ENCODE measurements around the gene HHEX.

The HHEX gene

DNA sequence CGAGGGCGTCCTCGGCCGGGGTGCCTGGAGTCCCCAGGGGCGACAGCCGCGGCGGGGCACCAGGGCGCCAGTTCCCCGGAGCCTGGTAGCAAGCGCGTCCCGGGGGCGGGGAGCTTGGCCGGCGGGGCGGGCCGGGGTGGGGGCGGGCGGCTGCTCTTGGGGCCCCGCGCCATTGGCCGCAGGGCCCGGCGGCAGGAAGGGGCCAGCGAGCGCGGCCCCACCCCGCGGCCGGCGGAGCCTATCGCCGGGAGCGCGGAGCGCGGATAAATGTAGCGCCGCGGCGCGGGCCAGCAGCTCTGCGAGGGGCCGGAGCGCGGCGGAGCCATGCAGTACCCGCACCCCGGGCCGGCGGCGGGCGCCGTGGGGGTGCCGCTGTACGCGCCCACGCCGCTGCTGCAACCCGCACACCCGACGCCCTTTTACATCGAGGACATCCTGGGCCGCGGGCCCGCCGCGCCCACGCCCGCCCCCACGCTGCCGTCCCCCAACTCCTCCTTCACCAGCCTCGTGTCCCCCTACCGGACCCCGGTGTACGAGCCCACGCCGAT, at the start of gene HHEX:
Gene HHEX (plus strand): TSS at position 293 of the 548 bp plus-strand sequence. CDS start 32 bp downstream, at position 325.
- peak; percentile 64; the same call in 1 of the 2 replicates for TF ChIP-seq TAF1 (IDR thresholded peaks at IDR 0.05; ENCODE audit: low read depth)
- TF ChIP-seq, protein P1, sequence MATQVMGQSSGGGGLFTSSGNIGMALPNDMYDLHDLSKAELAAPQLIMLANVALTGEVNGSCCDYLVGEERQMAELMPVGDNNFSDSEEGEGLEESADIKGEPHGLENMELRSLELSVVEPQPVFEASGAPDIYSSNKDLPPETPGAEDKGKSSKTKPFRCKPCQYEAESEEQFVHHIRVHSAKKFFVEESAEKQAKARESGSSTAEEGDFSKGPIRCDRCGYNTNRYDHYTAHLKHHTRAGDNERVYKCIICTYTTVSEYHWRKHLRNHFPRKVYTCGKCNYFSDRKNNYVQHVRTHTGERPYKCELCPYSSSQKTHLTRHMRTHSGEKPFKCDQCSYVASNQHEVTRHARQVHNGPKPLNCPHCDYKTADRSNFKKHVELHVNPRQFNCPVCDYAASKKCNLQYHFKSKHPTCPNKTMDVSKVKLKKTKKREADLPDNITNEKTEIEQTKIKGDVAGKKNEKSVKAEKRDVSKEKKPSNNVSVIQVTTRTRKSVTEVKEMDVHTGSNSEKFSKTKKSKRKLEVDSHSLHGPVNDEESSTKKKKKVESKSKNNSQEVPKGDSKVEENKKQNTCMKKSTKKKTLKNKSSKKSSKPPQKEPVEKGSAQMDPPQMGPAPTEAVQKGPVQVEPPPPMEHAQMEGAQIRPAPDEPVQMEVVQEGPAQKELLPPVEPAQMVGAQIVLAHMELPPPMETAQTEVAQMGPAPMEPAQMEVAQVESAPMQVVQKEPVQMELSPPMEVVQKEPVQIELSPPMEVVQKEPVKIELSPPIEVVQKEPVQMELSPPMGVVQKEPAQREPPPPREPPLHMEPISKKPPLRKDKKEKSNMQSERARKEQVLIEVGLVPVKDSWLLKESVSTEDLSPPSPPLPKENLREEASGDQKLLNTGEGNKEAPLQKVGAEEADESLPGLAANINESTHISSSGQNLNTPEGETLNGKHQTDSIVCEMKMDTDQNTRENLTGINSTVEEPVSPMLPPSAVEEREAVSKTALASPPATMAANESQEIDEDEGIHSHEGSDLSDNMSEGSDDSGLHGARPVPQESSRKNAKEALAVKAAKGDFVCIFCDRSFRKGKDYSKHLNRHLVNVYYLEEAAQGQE (IDR thresholded peaks at IDR 0.05; ENCODE audit: low read depth) = no peak
- peak; percentile 32; the same call in 1 of the 2 replicates for TF ChIP-seq TCF12 (IDR thresholded peaks at IDR 0.05; ENCODE audit: low read depth)
- TF ChIP-seq RAD21 (IDR thresholded peaks at IDR 0.05; ENCODE audit: low read depth) = no peak
- peak; percentile 77 for TF ChIP-seq EGR1 (IDR thresholded peaks at IDR 0.05)
- no peak for TF ChIP-seq NFIC (IDR thresholded peaks at IDR 0.05)
- TF ChIP-seq ZBTB7A (IDR thresholded peaks at IDR 0.05; ENCODE audit: low read depth) = no peak
- TF ChIP-seq YY1 (IDR thresholded peaks at IDR 0.05; ENCODE audit: low read depth) = peak; percentile 63; the same call in 1 of the 2 replicates
- no peak for TF ChIP-seq FOXM1 (IDR thresholded peaks at IDR 0.05; ENCODE audit: borderline replicate concordance, low read depth)
- no peak for TF ChIP-seq CEBPB (IDR thresholded peaks at IDR 0.05)
- TF ChIP-seq MAX (IDR thresholded peaks at IDR 0.05) = no peak

DNA sequence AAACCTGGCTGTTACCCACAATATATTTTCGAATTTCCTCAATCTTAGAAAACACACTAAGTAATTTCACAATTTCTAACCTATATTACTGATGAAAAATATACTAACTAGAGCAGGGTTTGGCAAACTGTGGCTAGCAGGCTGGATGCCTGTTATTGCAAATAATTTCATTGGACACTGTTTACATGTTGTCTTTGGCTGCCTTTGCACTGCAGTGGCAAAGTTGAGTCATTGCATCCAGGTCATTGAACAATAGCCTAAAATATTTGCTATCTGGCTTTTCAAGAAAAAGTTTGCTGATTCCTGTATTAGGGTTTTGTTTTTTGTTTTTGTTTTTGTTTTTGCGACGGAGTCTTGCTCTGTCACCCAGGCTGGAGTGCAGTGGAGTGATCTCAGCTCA, 49.6 kb upstream of the HHEX start:
- TF ChIP-seq EGR1 (IDR thresholded peaks at IDR 0.05) (no peak), NFIC (IDR thresholded peaks at IDR 0.05) (peak; percentile 28; the same call in 1 of the 2 replicates), EP300 (IDR thresholded peaks at IDR 0.05; ENCODE audit: borderline replicate concordance) (0 out of 2 replicates have a peak, but pooled peaks have one; percentile 11), CREB1 (IDR thresholded peaks at IDR 0.05; ENCODE audit: low read depth) (no peak)

GRCh38 chr10:92641492-92641891, 48.3 kb upstream of the HHEX start:
- no peak for TF ChIP-seq MAX (IDR thresholded peaks at IDR 0.05)

DNA sequence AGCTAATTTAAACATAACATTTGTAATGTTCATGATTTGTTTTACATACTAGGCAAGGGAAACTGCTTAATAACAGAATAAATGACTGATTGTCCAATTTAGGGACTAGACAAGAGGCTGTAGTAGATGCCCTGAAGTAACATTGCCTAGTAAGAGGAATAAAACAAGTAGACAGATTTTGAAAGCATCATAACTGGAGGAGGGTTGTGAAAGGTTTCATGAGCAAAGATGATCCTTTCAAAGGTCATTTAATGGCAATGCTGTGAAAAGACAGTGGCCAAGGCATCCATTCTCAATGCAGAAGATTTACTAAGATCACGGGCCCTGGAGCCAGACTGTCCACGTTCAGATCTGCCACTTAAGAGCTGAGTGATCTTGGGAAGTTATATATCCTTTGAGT, 44.8 kb upstream of the HHEX start:
- TF ChIP-seq MAX (IDR thresholded peaks at IDR 0.05) (no peak), TEAD4 (IDR thresholded peaks at IDR 0.05) (no peak), FOXM1 (IDR thresholded peaks at IDR 0.05; ENCODE audit: borderline replicate concordance, low read depth) (no peak), CEBPB (IDR thresholded peaks at IDR 0.05) (no peak), NFIC (IDR thresholded peaks at IDR 0.05) (no peak)
- TF ChIP-seq, protein P2, sequence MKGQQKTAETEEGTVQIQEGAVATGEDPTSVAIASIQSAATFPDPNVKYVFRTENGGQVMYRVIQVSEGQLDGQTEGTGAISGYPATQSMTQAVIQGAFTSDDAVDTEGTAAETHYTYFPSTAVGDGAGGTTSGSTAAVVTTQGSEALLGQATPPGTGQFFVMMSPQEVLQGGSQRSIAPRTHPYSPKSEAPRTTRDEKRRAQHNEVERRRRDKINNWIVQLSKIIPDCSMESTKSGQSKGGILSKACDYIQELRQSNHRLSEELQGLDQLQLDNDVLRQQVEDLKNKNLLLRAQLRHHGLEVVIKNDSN (IDR thresholded peaks at IDR 0.05) = no peak

DNA sequence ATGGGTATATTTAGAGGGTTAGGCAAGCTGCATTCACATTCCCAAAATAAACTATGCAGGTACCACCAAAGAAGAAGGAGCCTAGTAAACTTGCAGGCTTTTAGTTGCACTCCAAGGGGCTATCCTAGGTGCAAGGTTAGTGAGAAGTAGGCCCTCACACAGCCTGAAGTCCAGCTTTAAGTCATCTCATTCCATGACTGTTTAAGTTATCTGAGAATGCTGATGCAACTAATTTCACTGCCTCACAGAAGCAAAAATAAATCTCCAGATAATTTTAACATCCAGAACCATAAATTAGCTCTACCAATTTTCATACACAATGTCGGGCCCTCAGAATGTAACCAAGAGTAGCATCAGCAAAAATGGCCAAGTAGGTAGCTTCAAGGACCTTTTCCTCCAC, 34.3 kb upstream of the HHEX start:
- TF ChIP-seq TCF12 (IDR thresholded peaks at IDR 0.05; ENCODE audit: low read depth) (no peak), EP300 (IDR thresholded peaks at IDR 0.05; ENCODE audit: borderline replicate concordance) (no peak), NFIC (IDR thresholded peaks at IDR 0.05) (no peak), ZBTB7A (IDR thresholded peaks at IDR 0.05; ENCODE audit: low read depth) (no peak), EGR1 (IDR thresholded peaks at IDR 0.05) (no peak), FOXM1 (IDR thresholded peaks at IDR 0.05; ENCODE audit: borderline replicate concordance, low read depth) (no peak)

GRCh38 chr10:92656266-92656961, 33.3 kb upstream of the HHEX start:
- TF ChIP-seq YY1 (IDR thresholded peaks at IDR 0.05; ENCODE audit: low read depth) (no peak), MAX (IDR thresholded peaks at IDR 0.05) (no peak), FOXM1 (IDR thresholded peaks at IDR 0.05; ENCODE audit: borderline replicate concordance, low read depth) (no peak), CEBPB (IDR thresholded peaks at IDR 0.05) (no peak), ZBTB7A (IDR thresholded peaks at IDR 0.05; ENCODE audit: low read depth) (no peak), NFIC (IDR thresholded peaks at IDR 0.05) (no peak), TAF1 (IDR thresholded peaks at IDR 0.05; ENCODE audit: low read depth) (no peak), CREB1 (IDR thresholded peaks at IDR 0.05; ENCODE audit: low read depth) (no peak), EGR1 (IDR thresholded peaks at IDR 0.05) (no peak), RAD21 (IDR thresholded peaks at IDR 0.05; ENCODE audit: low read depth) (no peak), EP300 (IDR thresholded peaks at IDR 0.05; ENCODE audit: borderline replicate concordance) (no peak)
- TF ChIP-seq, protein P2 (IDR thresholded peaks at IDR 0.05) = no peak
- TF ChIP-seq, protein P1 (IDR thresholded peaks at IDR 0.05; ENCODE audit: low read depth) = no peak

Measured in Ishikawa (cell line).